ENCODE measurements around the gene ELFN1. TPM values are rescaled to one million over a fixed set of nuclear protein-coding genes. Genes with fewer than 3 reads are reported as not detected.

Gene ELFN1
- total RNA-seq, 1 donor from 2014 or later, result 2.2 TPM

DNA sequence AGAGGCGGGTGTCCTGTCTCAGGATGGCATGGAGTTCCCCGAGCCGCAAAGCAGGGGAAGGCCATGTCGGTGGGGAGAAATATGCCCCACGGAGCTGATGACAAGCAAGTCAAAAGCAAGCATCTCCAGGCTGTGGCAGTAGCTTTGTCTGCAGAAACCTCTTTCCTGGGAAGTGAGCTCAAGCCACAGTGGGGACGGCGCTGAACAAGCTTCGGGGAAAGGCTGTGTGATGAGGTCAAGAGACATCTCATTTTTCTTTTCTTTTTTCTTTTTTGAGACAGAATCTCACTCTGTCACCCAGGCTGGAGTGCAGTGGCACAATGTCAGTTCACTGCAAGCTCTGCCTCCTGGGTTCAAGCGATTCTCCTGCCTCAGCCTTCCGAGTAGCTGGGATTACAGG is 62.6 kb downstream of the ELFN1 start:
- TF ChIP-seq POLR2A (IDR thresholded peaks at IDR 0.05) (no peak), POLR2AphosphoS5 (IDR thresholded peaks at IDR 0.05; ENCODE audit: insufficient read depth in 1 of 2, low read depth in 1 of 2) (no peak)
- TF ChIP-seq, protein P1, sequence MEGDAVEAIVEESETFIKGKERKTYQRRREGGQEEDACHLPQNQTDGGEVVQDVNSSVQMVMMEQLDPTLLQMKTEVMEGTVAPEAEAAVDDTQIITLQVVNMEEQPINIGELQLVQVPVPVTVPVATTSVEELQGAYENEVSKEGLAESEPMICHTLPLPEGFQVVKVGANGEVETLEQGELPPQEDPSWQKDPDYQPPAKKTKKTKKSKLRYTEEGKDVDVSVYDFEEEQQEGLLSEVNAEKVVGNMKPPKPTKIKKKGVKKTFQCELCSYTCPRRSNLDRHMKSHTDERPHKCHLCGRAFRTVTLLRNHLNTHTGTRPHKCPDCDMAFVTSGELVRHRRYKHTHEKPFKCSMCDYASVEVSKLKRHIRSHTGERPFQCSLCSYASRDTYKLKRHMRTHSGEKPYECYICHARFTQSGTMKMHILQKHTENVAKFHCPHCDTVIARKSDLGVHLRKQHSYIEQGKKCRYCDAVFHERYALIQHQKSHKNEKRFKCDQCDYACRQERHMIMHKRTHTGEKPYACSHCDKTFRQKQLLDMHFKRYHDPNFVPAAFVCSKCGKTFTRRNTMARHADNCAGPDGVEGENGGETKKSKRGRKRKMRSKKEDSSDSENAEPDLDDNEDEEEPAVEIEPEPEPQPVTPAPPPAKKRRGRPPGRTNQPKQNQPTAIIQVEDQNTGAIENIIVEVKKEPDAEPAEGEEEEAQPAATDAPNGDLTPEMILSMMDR (IDR thresholded peaks at IDR 0.05), result no peak
- Histone ChIP-seq H3K4me1 (no peaks in the 10 kb centered on the region), H3K27ac (no peak overlapping the region), H3K36me3 (no peaks in the 10 kb centered on the region), H3K4me3 (no peak overlapping the region), H3K9me3 (peaks cover 10% of the 10 kb centered on the region), H3K27me3 (no peaks in the 10 kb centered on the region)
- intact Hi-C loops (cut with DNase I), result no loop called here
- no peak for DNase-seq (ENCODE audit: extremely low spot score in 2 of 2)

DNA sequence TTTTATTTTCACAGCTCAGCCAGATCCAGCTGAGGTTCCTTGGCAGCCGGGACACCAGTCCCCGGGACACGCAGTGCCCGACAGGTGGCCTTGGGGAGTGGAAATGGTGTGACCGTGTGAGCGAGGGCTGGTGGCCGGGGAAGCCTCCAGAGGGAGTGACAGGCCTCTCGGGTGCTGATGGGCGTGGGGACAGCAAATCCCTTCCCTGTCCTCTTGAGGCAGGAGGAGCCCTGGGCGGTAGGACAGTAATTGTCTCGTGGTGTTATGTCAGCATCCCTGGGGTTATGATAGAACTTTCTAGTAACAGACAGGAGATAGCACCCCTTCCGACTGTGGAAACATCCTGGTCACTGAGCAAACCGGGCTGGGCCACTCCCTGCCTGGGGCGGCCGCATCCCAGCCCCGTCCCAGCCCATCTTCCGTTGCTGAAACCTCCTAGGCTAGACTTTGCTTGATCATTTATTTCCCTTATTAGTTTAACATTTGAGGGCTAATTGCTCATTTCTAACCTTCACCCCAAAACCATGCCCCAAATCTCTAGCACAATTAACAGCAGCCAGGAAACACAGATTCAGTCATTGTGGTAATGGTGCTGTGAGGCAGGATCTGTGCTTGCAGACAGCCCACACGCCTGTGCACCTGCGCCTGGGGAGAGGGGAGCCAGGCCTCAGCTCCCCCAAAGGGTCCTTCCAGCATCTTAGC is 63.3 kb downstream of the ELFN1 start:
- intact Hi-C loops (cut with DNase I), result no loop called here
- DNase-seq (ENCODE audit: extremely low spot score in 2 of 2), result no peak
- Histone ChIP-seq H3K9me3 (peaks cover 10% of the 10 kb centered on the region), H3K4me1 (no peaks in the 10 kb centered on the region), H3K4me3 (no peak overlapping the region), H3K27ac (no peak overlapping the region), H3K36me3 (no peaks in the 10 kb centered on the region), H3K27me3 (no peaks in the 10 kb centered on the region)
- TF ChIP-seq POLR2AphosphoS5 (IDR thresholded peaks at IDR 0.05; ENCODE audit: insufficient read depth in 1 of 2, low read depth in 1 of 2), result no peak
- TF ChIP-seq, protein P1 (IDR thresholded peaks at IDR 0.05), result no peak
- no peak for TF ChIP-seq POLR2A (IDR thresholded peaks at IDR 0.05)

DNA sequence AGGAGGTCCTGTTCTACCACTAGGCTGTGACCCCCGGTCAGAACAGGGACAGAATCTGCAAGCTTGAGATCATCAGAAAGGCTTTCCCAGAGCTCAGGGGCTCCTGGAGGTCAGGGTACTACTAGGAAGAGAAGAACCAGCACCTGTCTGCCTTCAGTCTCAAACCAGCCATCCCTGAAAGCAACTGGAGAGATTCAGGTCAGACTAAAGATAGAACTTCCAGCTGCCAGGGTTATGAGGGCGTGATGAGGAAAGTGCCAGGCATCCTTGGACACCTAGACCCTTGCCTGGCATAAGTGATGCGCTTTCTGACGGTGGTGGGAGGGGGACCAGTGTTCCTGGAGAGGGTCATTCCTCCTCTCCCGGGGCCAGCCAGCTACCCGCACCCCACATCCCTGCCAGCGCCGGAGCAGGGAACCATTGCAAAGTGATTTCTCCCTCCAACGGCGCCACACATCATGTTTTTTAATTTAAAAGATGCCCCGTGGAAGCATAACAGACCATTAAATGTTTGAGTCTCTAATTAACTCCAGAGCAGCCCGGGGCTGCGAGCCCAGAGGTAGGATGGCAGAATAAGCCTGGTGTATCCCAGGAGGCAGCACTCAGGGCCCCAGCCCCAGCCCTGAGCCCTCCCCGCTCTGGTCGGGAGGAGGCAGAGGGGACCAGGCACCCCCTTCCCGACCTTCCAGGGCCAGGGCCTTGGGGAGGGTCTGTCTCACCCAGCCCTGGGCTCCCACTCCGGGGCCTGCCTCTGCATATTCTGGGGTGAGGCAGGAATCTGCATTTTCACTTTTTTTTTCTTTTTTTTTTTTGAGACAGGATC is 64.0 kb downstream of the ELFN1 start:
- no peak for DNase-seq (ENCODE audit: extremely low spot score in 2 of 2)
- H3K4me3 ChIP-seq, result no peak overlapping the region
- peaks cover 6% of the 10 kb centered on the region for H3K9me3 ChIP-seq
- H3K27me3 ChIP-seq, result no peaks in the 10 kb centered on the region
- TF ChIP-seq, protein P1 (IDR thresholded peaks at IDR 0.05), result no peak
- H3K36me3 ChIP-seq, result no peaks in the 10 kb centered on the region
- intact Hi-C loops (cut with DNase I), result no loop called here
- no peaks in the 10 kb centered on the region for H3K4me1 ChIP-seq
- H3K27ac ChIP-seq, result no peak overlapping the region

DNA sequence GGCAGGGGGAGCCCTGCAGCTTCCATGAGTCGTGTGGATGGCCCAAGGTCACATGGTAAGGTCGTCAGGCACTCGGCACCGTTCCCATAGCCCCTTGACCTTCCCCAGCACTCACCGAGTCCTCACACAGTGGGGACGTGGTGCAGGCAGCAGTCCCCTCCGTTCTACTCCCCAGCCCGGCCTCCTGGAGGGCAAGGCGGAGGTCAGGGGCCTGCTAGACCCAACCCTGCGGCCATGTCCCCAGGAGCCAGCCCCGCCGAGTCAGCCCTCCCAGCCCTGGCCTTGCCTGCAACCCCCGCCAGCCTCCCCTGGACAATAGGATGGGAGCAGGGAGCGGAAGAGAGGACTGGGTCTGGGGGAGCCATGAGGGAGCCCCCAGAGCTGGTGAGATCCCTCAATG is 65.2 kb downstream of the ELFN1 start:
- no peaks in the 10 kb centered on the region for H3K36me3 ChIP-seq
- H3K27me3 ChIP-seq, result no peaks in the 10 kb centered on the region
- TF ChIP-seq, protein P1 (IDR thresholded peaks at IDR 0.05), result no peak
- DNase-seq (ENCODE audit: extremely low spot score in 2 of 2), result no peak
- no peak overlapping the region for H3K27ac ChIP-seq
- H3K4me1 ChIP-seq, result no peaks in the 10 kb centered on the region
- no peaks in the 10 kb centered on the region for H3K9me3 ChIP-seq
- intact Hi-C loops (cut with DNase I), result no loop called here
- H3K4me3 ChIP-seq, result no peak overlapping the region
